HFF-Myc (cell line): ENCODE results near the gene HOXA11.

Experiments
- DNase-seq: peaks from one replicate; pipeline ENCODE4 v3.0.0-alpha.2; 2011; ENCODE audit warnings: low read depth; ENCODE audit errors: extremely low read depth
- H3K4me3 ChIP-seq: replicated peaks from 2 replicates; pipeline ENCODE4 v1.5.1; 2011; ENCODE audit warnings: low read depth, mild to moderate bottlenecking, control low read depth, low read length
- TF ChIP-seq, protein P1 (sequence below): IDR thresholded peaks from 2 replicates; pipeline ENCODE4 v1.5.1; 2012; ENCODE audit warnings: mild to moderate bottlenecking, low read depth, low read length, control low read depth; ENCODE audit errors: missing control alignments

The HOXA11 gene

DNA sequence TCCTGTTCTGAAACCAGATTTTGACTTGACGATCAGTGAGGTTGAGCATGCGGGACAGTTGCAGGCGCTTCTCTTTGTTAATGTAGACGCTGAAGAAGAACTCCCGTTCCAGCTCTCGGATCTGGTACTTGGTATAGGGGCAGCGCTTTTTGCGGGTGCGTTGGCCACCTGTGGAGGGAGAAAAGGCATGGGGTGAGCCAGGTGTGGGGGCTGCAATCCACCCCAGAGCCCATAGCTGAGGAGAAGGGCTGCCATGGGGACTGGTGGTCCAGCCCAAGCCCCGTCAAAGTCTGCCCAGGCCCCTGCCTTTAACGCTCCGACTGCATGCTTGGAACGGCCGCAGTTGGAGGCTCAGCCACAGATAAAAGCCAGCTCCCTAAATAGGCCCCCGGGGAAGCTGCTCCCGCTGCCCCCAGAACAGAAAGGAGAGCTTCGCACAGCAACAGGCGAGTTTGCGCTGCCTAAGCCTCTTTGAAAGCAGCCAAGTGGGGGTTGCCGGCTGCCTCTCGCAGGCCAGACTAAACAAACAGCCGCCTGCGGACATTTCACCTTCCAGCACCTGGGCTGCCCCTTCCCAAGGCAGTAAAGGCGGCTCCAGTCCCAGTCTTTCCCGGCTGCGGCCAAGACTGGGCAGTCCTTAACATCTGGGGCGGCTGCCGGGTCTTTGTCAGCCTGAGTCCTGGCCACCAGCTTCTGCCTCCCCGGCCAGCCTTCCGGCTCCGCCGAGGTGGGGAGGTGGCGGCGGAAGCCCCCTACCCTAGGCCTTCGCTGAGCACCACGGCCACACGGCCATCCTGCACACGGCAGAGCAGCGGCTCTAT, 2.0 kb downstream of the HOXA11 start:
- TF ChIP-seq, protein P1, sequence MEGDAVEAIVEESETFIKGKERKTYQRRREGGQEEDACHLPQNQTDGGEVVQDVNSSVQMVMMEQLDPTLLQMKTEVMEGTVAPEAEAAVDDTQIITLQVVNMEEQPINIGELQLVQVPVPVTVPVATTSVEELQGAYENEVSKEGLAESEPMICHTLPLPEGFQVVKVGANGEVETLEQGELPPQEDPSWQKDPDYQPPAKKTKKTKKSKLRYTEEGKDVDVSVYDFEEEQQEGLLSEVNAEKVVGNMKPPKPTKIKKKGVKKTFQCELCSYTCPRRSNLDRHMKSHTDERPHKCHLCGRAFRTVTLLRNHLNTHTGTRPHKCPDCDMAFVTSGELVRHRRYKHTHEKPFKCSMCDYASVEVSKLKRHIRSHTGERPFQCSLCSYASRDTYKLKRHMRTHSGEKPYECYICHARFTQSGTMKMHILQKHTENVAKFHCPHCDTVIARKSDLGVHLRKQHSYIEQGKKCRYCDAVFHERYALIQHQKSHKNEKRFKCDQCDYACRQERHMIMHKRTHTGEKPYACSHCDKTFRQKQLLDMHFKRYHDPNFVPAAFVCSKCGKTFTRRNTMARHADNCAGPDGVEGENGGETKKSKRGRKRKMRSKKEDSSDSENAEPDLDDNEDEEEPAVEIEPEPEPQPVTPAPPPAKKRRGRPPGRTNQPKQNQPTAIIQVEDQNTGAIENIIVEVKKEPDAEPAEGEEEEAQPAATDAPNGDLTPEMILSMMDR = no peak
- DNase-seq = no peak
- peak overlapping the region; percentile 83 for H3K4me3 ChIP-seq

DNA sequence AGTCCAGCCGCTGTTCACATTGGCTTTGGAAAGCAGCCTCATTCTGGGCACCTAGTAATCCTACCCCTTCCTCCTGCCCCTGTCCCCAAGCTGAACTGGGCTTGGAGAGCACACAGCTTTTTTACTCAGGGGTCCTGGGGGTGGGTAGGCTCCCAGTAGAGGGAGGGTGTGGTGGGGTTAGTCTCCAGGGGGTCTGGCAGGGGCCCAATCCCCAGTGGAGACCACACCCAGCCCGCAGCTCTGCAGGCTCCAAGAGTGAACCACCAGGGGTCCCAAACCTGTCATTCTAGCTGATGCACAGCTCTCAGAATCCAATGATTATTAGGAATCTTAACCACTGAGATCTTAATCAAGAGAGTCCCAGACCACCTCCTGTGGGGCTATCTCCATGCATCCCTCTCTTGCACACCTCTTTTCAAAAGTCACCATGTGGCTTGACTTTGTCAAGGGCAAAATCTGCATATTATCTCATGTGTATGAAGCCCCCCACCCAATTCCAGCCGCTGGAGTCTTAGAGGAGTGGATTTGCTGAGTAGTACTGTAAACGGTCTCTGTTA, 2.7 kb downstream of the HOXA11 start:
- peak overlapping the region; percentile 83 for H3K4me3 ChIP-seq
- DNase-seq = no peak
- TF ChIP-seq, protein P1 = peak; percentile 16

DNA sequence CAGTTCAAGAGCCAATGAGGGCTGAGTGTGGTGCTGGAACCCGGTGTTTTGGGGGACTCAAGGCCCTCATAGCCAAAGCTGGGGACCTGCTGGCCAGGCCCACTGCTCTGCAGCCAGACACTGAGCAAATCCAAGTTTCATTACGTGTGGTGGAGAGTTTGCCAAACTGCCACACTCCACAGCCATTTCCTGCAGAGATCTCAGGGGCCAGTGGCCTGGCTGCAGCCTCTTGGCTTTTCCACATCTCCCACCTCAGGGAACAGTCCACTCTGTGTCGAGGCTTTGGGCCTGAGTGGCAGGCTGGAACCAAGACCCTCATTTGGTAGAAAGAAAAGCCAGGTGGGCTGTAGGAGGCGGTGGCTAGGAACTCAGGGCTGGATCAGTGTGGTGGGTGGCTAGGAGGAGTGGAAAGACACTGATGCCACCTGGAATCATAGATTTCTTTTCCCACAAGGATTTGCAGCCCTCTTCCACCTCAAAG, 3.2 kb downstream of the HOXA11 start:
- DNase-seq = no peak
- TF ChIP-seq, protein P1 = no peak
- peak overlapping the region; percentile 83 for H3K4me3 ChIP-seq

DNA sequence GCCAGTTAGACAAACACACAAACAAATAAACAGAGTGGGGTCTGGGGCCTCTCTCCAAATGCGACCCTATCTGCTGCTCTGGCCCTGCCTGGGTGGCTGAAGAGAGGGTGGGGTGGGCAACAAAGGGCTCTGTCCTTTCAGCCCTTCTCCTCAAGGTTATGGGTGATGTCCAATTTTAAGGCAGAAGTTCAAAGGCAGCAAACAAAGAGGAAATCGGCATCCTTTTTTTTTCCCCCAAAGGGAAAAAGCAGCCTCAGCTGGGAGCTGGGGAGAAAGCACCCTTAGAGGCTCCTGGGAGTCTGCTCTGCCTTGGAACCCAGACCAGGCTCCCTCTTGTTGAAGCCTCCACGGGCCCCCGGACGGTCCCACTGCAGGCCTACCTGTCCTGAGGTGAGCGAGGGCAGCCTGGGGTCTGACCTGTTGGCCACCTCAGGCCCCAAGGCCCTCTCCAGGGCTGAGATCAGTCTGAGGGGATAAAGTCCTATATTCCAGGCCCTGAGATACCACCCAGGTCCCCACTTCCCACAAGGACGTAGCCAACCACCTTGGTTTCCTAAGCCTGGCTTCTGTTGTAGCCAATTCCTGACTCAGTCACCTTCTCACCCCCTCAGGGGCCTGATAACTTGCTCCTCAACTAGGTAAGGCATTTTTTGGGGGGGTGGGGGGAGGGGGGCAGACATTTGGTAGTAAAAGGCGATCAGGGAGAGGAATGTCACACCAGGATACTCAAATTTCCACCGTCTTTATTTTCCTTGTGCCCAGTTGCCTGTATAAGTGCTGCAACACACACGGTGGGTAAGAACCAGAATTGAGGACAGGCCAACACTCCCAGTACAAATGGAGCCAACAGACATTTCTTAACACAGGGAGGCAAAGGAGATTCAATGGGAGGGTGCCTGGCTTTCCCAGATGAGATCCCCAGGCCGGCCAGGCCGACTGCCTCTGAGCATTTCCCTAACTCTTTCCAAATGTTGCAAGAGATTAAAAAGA, 4.3 kb downstream of the HOXA11 start:
- no peak for DNase-seq
- peak overlapping the region; percentile 83 for H3K4me3 ChIP-seq

DNA sequence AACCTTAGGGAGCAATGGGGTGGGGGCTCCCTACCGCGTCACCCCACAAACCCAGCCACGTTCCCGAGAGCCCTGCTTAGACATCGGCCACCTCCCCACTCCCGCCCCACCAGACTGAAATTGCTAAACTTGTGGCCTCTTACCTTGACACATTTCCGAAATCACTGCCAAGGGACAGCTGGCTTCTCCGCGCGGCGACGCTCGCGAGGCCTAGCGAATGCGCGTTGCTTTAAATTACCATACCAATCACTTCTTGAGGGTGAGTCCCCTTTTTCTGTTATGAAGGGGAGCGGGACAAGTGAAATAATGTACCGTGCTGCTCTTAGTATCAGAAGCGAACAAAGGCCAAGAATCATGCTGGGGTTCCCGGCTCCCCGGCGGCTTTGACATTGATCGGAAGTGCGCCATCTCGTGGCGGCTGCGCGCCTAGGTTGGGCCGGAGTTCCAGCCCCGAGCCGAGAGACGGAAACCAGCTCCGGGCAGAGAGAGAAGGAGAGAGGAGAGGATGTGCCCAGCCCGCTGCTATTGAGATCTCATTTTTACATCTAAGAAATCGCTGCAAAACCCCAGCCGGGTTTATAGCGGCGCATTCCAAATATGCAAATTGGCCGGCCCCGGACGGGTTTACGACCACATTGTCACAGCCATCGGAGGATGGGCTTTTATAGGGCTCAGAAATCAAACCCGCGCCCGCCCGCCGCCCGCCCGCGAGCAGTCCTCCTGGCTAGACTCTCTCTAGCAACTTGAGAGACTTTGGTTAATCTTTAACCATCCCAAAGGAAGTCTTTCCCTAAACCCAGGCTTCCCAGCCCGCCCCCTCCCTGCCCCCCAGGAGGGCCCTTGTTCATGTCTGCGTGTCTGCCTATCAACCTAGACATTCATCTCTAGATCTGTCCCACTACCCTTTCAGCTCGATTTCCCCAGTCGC, 5.3 kb downstream of the HOXA11 start:
- H3K4me3 ChIP-seq = peak overlapping the region; percentile 83
- TF ChIP-seq, protein P1 = peak; percentile 92
- no peak for DNase-seq

More for the DNA sequence above, 4.3 kb downstream of the HOXA11 start:
- TF ChIP-seq, protein P1 = no peak
